HCT116 (cell line): ENCODE results near the gene SFXN2.

Source experiments
- JUND ChIP-seq: IDR thresholded peaks from 2 replicates; pipeline ENCODE4 v1.6.1; 2012
- POLR2A ChIP-seq: IDR thresholded peaks from 2 replicates; pipeline ENCODE4 v1.7.0; 2011; ENCODE audit warnings: borderline replicate concordance; ENCODE audit not compliant: insufficient read depth, insufficient read length; ENCODE audit errors: extremely low read depth
- SP1 ChIP-seq: IDR thresholded peaks from 2 replicates; pipeline ENCODE4 v1.6.1; 2012; ENCODE audit warnings: low read depth
- TF ChIP-seq, protein P1 (sequence below), 3 experiments: fragments of 200-600 bp in 1 of 3; sonication (generic) in 1 of 3; IDR thresholded peaks in 2 of 3; conservative IDR thresholded peaks in 1 of 3; 2 replicates each; pipeline ENCODE4 v1.5.1; 2012 to 2017; ENCODE audit warnings: low read depth in 2 of 3, low read length in 2 of 3, antibody characterized with exemption in 1 of 3, borderline replicate concordance in 1 of 3, control low read depth in 1 of 3, mild to moderate bottlenecking in 1 of 3, mixed read lengths in 1 of 3, mixed run types in 1 of 3, moderate library complexity in 1 of 3; ENCODE audit not compliant: insufficient read depth in 1 of 3

DNA sequence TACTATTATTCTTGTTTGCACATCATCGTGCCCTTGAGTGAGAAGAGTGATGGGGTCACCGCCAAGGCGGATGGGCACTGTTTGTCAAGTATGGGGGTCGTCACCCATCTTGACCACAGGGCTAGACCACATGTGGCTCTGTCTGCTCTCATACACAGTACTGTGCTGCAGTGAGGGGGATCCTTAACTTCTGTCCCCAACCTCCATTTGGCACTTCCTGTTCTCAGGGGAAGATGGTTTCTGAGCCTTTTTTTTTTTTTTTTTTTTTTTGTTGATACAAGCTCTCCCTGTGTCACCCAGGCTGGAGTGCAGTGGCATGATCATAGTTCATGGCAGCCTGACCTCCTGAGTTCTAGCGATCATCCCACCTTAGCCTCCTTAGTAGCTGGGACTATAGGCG lies 42.9 kb downstream of the SFXN2 start:
- TF ChIP-seq, protein P1, sequence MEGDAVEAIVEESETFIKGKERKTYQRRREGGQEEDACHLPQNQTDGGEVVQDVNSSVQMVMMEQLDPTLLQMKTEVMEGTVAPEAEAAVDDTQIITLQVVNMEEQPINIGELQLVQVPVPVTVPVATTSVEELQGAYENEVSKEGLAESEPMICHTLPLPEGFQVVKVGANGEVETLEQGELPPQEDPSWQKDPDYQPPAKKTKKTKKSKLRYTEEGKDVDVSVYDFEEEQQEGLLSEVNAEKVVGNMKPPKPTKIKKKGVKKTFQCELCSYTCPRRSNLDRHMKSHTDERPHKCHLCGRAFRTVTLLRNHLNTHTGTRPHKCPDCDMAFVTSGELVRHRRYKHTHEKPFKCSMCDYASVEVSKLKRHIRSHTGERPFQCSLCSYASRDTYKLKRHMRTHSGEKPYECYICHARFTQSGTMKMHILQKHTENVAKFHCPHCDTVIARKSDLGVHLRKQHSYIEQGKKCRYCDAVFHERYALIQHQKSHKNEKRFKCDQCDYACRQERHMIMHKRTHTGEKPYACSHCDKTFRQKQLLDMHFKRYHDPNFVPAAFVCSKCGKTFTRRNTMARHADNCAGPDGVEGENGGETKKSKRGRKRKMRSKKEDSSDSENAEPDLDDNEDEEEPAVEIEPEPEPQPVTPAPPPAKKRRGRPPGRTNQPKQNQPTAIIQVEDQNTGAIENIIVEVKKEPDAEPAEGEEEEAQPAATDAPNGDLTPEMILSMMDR (IDR thresholded peaks at IDR 0.05 in 2 of 3, conservative IDR thresholded peaks at IDR 0.05 in 1 of 3; ENCODE audit: borderline replicate concordance in 1 of 3, insufficient read depth in 1 of 3, low read depth in 2 of 3, low read length in 2 of 3), result no peak
- TF ChIP-seq POLR2A, result no peak
- TF ChIP-seq SP1, result no peak
- TF ChIP-seq JUND, result no peak
